HL-60 (cell line): ENCODE results near the gene RNF128.

Experiments
- SPI1 ChIP-seq: IDR thresholded peaks from 2 replicates; pipeline ENCODE4 v1.6.1; 2012; ENCODE audit warnings: low read depth, mild to moderate bottlenecking, borderline replicate concordance
- TF ChIP-seq, protein P1 (sequence below): IDR thresholded peaks from one replicate; pipeline ENCODE4 v1.5.1; 2011; ENCODE audit warnings: low read length, control low read depth, inconsistent platforms; ENCODE audit not compliant: insufficient read depth

DNA sequence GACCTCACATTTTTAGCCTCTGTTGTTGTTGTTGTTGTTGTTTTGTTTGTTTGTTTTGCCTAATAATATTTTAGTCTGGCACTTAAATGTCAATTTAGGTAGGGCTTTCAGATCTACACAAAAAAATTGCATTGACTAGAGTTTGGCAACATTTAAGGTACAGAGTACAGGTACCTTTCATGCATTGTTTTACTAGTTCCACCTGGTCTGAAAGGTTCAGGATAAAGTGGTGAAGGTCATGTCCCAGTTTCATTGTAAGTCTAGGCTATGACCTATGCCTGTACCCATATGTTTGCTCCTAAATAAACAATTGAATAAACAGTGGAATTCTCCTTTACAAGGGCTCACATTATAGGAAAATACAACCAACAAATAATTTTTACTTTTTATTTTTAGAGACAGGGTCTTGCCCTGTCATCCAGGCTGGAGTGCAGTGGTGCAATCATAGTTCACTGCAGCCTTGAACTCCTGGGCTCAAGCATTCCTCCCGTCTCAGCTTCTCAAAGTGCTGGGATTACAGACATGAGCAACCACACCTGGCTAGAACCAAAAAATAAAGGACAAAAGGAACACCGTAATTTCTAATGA, 13.8 kb downstream of the RNF128 start:
- TF ChIP-seq, protein P1, sequence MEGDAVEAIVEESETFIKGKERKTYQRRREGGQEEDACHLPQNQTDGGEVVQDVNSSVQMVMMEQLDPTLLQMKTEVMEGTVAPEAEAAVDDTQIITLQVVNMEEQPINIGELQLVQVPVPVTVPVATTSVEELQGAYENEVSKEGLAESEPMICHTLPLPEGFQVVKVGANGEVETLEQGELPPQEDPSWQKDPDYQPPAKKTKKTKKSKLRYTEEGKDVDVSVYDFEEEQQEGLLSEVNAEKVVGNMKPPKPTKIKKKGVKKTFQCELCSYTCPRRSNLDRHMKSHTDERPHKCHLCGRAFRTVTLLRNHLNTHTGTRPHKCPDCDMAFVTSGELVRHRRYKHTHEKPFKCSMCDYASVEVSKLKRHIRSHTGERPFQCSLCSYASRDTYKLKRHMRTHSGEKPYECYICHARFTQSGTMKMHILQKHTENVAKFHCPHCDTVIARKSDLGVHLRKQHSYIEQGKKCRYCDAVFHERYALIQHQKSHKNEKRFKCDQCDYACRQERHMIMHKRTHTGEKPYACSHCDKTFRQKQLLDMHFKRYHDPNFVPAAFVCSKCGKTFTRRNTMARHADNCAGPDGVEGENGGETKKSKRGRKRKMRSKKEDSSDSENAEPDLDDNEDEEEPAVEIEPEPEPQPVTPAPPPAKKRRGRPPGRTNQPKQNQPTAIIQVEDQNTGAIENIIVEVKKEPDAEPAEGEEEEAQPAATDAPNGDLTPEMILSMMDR = no peak
- no peak for TF ChIP-seq SPI1
